GM12801 (cell line): ENCODE data around the gene SNTB2.

Source experiments
- CTCF ChIP-seq: IDR thresholded peaks from one replicate; pipeline ENCODE4 v1.5.1; 2011; ENCODE audit warnings: control low read depth; ENCODE audit not compliant: insufficient read length; ENCODE audit errors: extremely low read depth

The SNTB2 gene

GRCh38 chr16:69276148-69277115, 89.5 kb downstream of the SNTB2 start:
- TF ChIP-seq CTCF, result no peak

- TF ChIP-seq CTCF, result no peak
Observed at GRCh38 chr16:69277413-69277812, 90.4 kb downstream of the SNTB2 start.

GRCh38 chr16:69283851-69284250, 96.9 kb downstream of the SNTB2 start:
- TF ChIP-seq CTCF, result no peak

GRCh38 chr16:69285240-69285639, 98.3 kb downstream of the SNTB2 start:
- no peak for TF ChIP-seq CTCF

- TF ChIP-seq CTCF, result no peak
Observed at GRCh38 chr16:69286941-69287713, 100.2 kb downstream of the SNTB2 start.

GRCh38 chr16:69293401-69293800, 106.4 kb downstream of the SNTB2 start:
- no peak for TF ChIP-seq CTCF

- TF ChIP-seq CTCF, result no peak
Observed at GRCh38 chr16:69294051-69294450, 107.1 kb downstream of the SNTB2 start.
